Loucy (cell line): ENCODE results near the gene TTC8.

Source experiments
- H2AFZ ChIP-seq: fragments of 200-600 bp; sonication (generic); 2 replicates; pipeline ENCODE4 v1.6.0; 2016; ENCODE audit warnings: antibody characterized with exemption, mild to moderate bottlenecking, low read length, moderate library complexity
- H3F3A ChIP-seq: fragments of 200-600 bp; 2 replicates; pipeline ENCODE4 v1.6.0; 2016; ENCODE audit warnings: antibody characterized with exemption, low read depth, mild to moderate bottlenecking
- H3K27me3 ChIP-seq: fragments of 200-600 bp; sonication (generic); 2 replicates; pipeline ENCODE4 v1.6.1; 2014; ENCODE audit warnings: low read length, mild to moderate bottlenecking; ENCODE audit not compliant: insufficient read depth, poor library complexity, severe bottlenecking
- H3K36me3 ChIP-seq: fragments of 200-600 bp; sonication (generic); 2 replicates; pipeline ENCODE4 v1.6.1; 2016; ENCODE audit warnings: low read length; ENCODE audit not compliant: insufficient read depth
- H3K4me1 ChIP-seq: fragments of 200-600 bp; sonication (generic); 2 replicates; pipeline ENCODE4 v1.5.1; 2014; ENCODE audit warnings: low read length, mild to moderate bottlenecking; ENCODE audit not compliant: insufficient read depth, poor library complexity, severe bottlenecking
- H3K4me2 ChIP-seq: fragments of 200-600 bp; sonication (generic); 2 replicates; pipeline ENCODE4 v1.6.0; 2014; ENCODE audit warnings: antibody characterized with exemption, low read length, low read depth, mild to moderate bottlenecking; ENCODE audit not compliant: poor library complexity, severe bottlenecking
- H3K4me3 ChIP-seq: fragments of 200-600 bp; sonication (generic); 2 replicates; pipeline ENCODE4 v1.5.1; 2014; ENCODE audit warnings: low read length, mild to moderate bottlenecking, mixed read lengths; ENCODE audit not compliant: poor library complexity, severe bottlenecking
- H3K79me2 ChIP-seq: fragments of 200-600 bp; sonication (generic); 2 replicates; pipeline ENCODE4 v1.6.1; 2014; ENCODE audit warnings: low read length; ENCODE audit not compliant: insufficient read depth
- H3K9ac ChIP-seq: fragments of 200-600 bp; sonication (generic); 2 replicates; pipeline ENCODE4 v1.6.0; 2014; ENCODE audit warnings: mild to moderate bottlenecking, low read depth, low read length, moderate library complexity; ENCODE audit not compliant: poor library complexity, severe bottlenecking
- H3K9me2 ChIP-seq: fragments of 200-600 bp; sonication (generic); replicated peaks from 2 replicates; pipeline ENCODE4 v1.6.1; 2016; ENCODE audit warnings: low read depth, low read length, mixed read lengths
- H3K9me3 ChIP-seq: fragments of 200-600 bp; sonication (generic); 2 replicates; pipeline ENCODE4 v1.6.1; 2014; ENCODE audit warnings: mild to moderate bottlenecking, antibody characterized with exemption, low read length, low read depth; ENCODE audit not compliant: insufficient read depth
- H4K20me1 ChIP-seq: fragments of 200-600 bp; sonication (generic); 2 replicates; pipeline ENCODE4 v1.6.0; 2014; ENCODE audit warnings: antibody characterized with exemption, low read length, mild to moderate bottlenecking; ENCODE audit not compliant: insufficient read depth, poor library complexity, severe bottlenecking
- EZH2phosphoT487 ChIP-seq: fragments of 200-600 bp; IDR thresholded peaks from 2 replicates; pipeline ENCODE4 v1.6.1; 2018; ENCODE audit warnings: antibody characterized with exemption, mild to moderate bottlenecking, moderate library complexity, borderline replicate concordance
- TF ChIP-seq, protein P1 (sequence below): fragments of 200-600 bp; sonication (generic); conservative IDR thresholded peaks from 2 replicates; pipeline ENCODE4 v1.5.1; 2014; ENCODE audit warnings: mild to moderate bottlenecking, antibody characterized with exemption, low read length

TTC8 gene

DNA sequence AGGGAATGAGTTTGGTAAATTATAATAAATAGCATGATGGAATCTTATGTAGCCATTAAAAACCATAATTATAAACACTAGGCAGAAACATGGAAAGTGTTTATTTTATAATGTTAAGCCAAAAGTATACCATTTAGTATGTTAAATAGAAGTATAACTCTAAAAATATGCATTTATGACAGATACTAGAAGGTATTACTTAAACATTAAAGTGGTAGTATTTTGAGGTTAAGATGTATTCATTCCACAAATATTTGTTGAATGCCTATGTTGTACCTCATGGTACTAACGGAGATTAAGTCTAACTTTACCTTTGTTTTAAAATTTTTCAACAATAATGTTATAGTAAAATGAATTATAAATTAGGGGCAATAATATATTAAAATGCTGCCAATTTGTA, 24.1 kb downstream of the TTC8 start:
- H3K27me3 ChIP-seq = no peaks in the 10 kb centered on the region
- H3K9me3 ChIP-seq = no peaks in the 10 kb centered on the region
- no peaks in the 10 kb centered on the region for H3K4me1 ChIP-seq
- H3K4me3 ChIP-seq = no peak overlapping the region
- H3F3A ChIP-seq = no peaks in the 10 kb centered on the region
- H2AFZ ChIP-seq = no peak overlapping the region
- H3K79me2 ChIP-seq = no peaks in the 10 kb centered on the region
- no peaks in the 10 kb centered on the region for H3K9me2 ChIP-seq
- no peaks in the 10 kb centered on the region for H3K36me3 ChIP-seq
- H3K9ac ChIP-seq = no peak overlapping the region
- TF ChIP-seq EZH2phosphoT487 = no peak
- no peak overlapping the region for H3K4me2 ChIP-seq
- H4K20me1 ChIP-seq = no peaks in the 10 kb centered on the region

DNA sequence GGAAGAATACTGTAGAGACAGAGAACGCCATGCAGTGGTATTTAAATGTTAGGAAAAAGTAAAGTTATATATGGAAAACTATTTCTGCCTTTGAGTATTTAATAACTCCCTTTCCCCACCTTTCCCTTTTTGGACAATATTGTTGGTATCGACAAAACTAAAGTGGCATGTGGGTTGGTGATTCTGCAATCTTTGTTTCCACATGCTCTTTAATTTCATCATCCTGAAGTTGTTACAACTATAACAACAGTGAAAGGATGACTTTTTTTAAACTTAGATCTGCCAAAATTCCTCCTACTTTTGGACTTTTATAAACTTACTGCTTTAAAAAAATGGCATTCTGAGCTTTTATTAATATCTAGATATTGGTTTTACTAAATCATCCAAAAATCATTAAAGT, 25.3 kb downstream of the TTC8 start:
- no peak for TF ChIP-seq EZH2phosphoT487
- TF ChIP-seq, protein P1, sequence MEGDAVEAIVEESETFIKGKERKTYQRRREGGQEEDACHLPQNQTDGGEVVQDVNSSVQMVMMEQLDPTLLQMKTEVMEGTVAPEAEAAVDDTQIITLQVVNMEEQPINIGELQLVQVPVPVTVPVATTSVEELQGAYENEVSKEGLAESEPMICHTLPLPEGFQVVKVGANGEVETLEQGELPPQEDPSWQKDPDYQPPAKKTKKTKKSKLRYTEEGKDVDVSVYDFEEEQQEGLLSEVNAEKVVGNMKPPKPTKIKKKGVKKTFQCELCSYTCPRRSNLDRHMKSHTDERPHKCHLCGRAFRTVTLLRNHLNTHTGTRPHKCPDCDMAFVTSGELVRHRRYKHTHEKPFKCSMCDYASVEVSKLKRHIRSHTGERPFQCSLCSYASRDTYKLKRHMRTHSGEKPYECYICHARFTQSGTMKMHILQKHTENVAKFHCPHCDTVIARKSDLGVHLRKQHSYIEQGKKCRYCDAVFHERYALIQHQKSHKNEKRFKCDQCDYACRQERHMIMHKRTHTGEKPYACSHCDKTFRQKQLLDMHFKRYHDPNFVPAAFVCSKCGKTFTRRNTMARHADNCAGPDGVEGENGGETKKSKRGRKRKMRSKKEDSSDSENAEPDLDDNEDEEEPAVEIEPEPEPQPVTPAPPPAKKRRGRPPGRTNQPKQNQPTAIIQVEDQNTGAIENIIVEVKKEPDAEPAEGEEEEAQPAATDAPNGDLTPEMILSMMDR = no peak
- Histone ChIP-seq H3K27me3 (no peaks in the 10 kb centered on the region), H3K9me2 (no peaks in the 10 kb centered on the region), H3K4me3 (no peak overlapping the region), H3K4me1 (no peaks in the 10 kb centered on the region), H2AFZ (no peak overlapping the region), H3K79me2 (no peaks in the 10 kb centered on the region), H4K20me1 (no peaks in the 10 kb centered on the region), H3K36me3 (no peaks in the 10 kb centered on the region), H3K9me3 (no peaks in the 10 kb centered on the region), H3K4me2 (no peak overlapping the region), H3F3A (no peaks in the 10 kb centered on the region), H3K9ac (no peak overlapping the region)

DNA sequence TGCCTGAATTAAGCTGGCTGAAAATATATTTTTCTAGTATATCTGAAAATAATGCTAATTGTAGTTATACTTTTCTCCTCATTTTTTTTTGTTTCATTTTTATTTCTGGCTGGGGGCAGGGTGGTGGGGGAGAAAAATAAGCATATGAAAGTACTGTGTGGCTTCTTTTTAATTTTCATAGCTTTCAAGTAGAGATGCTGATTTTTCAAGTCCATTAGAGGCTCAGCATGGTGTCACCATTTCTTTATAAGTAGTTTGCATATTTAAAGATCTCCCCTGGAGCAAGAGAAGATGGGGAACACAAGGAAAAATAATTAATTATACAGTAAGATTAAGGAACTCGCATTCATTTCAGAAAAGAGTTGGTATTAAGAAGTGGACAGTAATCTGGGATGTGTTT, 27.1 kb downstream of the TTC8 start:
- Histone ChIP-seq H3K79me2 (no peaks in the 10 kb centered on the region), H3K4me2 (no peak overlapping the region), H3K36me3 (no peaks in the 10 kb centered on the region), H3K9me2 (no peaks in the 10 kb centered on the region), H2AFZ (no peak overlapping the region), H3K9me3 (no peaks in the 10 kb centered on the region), H3K9ac (no peak overlapping the region), H4K20me1 (no peaks in the 10 kb centered on the region), H3K4me1 (no peaks in the 10 kb centered on the region), H3K4me3 (no peak overlapping the region), H3F3A (no peaks in the 10 kb centered on the region), H3K27me3 (no peaks in the 10 kb centered on the region)
- TF ChIP-seq, protein P1 = no peak
- TF ChIP-seq EZH2phosphoT487 = no peak

DNA sequence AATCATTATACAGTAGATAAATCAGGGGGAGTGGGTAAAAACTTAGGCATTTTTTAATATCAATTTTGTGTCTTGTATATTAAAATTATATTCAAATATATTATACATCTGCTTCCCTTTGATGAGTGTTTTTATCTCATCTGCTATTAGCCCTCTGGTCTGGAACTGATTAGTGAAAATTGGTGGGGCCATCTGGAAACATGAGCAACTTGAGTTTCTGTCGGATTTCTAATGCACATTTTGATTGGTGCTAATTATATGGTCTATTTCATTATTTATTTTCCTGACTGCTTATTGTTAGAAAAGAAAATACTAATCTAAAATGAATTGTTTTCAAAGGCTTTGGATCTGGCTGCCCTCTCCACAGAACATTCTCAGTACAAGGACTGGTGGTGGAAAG, 28.2 kb downstream of the TTC8 start:
- no peaks in the 10 kb centered on the region for H3K27me3 ChIP-seq
- H4K20me1 ChIP-seq = no peaks in the 10 kb centered on the region
- no peak overlapping the region for H3K4me2 ChIP-seq
- no peaks in the 10 kb centered on the region for H3K9me2 ChIP-seq
- H3K79me2 ChIP-seq = no peaks in the 10 kb centered on the region
- no peaks in the 10 kb centered on the region for H3K36me3 ChIP-seq
- TF ChIP-seq, protein P1 = no peak
- no peak for TF ChIP-seq EZH2phosphoT487
- no peaks in the 10 kb centered on the region for H3K9me3 ChIP-seq
- no peaks in the 10 kb centered on the region for H3K4me1 ChIP-seq
- no peak overlapping the region for H3K9ac ChIP-seq
- no peaks in the 10 kb centered on the region for H3F3A ChIP-seq
- H2AFZ ChIP-seq = no peak overlapping the region
- no peak overlapping the region for H3K4me3 ChIP-seq
